ENCODE results near the gene IQCF2.

Gene IQCF2

GRCh38 chr3:51860703-51861665 is at the start of gene IQCF2:
Gene IQCF2 (plus strand): TSS chr3:51861615. CDS start chr3:51861667, 52 bp downstream.
- no peak for TF ChIP-seq CTCF (IDR thresholded peaks at IDR 0.05; ENCODE audit: low read depth, low read length, missing control alignments)
- no peak for DNase-seq (ENCODE audit: extremely low read depth, low read depth)
- no peak within 1 kb of the TSS for H3K4me3 ChIP-seq (replicated peaks; ENCODE audit: low read depth, low read length)

DNA sequence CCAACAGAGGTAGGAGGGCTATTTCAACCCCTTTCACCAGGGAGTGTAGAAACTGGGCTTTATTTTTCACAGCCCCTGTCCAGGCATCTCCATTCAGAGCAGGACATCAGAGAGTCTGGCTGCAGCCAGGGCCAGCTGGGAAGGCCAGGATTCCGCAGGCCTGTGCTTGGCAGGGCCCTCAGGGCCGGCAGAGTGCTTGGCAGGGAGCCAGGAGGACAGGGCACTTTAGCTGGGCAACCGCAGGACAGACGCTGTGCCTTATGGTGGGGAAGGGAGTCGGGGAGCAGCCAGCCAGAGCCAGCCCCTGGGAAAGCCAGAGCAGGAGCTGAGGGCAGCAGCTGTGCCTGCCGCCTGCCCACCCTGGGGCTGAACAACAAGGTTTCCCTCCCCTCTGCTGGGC is 47.9 kb upstream of the IQCF2 start:
- no peak for DNase-seq (ENCODE audit: extremely low read depth, low read depth)
- no peak for TF ChIP-seq CTCF (IDR thresholded peaks at IDR 0.05; ENCODE audit: low read depth, low read length, missing control alignments)
- H3K4me3 ChIP-seq (replicated peaks; ENCODE audit: low read depth, low read length) = no peak overlapping the region

GRCh38 chr3:51814034-51814433 is 47.4 kb upstream of the IQCF2 start:
- DNase-seq (ENCODE audit: extremely low read depth, low read depth) = no peak
- H3K4me3 ChIP-seq (replicated peaks; ENCODE audit: low read depth, low read length) = no peak overlapping the region
- no peak for TF ChIP-seq CTCF (IDR thresholded peaks at IDR 0.05; ENCODE audit: low read depth, low read length, missing control alignments)

GRCh38 chr3:51815614-51816013 is 45.8 kb upstream of the IQCF2 start:
- DNase-seq (ENCODE audit: extremely low read depth, low read depth) = no peak
- no peak overlapping the region for H3K4me3 ChIP-seq (replicated peaks; ENCODE audit: low read depth, low read length)
- TF ChIP-seq CTCF (IDR thresholded peaks at IDR 0.05; ENCODE audit: low read depth, low read length, missing control alignments) = no peak

DNA sequence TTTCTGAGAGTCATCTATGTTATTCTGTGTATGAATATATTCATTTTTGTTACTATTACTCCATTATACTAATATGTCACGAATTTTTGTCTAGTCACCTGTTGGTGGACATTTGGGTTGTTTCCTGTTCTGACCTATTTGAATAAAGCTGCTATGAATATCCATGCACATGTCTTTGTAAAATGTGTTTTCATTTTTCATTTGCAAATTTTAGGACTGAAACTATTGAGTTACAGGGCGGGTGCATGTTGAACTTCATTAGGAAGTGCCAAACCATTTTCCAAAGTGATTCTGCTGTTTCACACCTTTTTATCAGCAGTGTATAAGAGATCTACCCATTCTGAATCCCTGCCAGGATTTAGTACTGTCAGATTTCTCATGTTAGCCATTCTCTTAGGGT is 44.7 kb upstream of the IQCF2 start:
- no peak for TF ChIP-seq CTCF (IDR thresholded peaks at IDR 0.05; ENCODE audit: low read depth, low read length, missing control alignments)
- H3K4me3 ChIP-seq (replicated peaks; ENCODE audit: low read depth, low read length) = no peak overlapping the region
- DNase-seq (ENCODE audit: extremely low read depth, low read depth) = no peak

DNA sequence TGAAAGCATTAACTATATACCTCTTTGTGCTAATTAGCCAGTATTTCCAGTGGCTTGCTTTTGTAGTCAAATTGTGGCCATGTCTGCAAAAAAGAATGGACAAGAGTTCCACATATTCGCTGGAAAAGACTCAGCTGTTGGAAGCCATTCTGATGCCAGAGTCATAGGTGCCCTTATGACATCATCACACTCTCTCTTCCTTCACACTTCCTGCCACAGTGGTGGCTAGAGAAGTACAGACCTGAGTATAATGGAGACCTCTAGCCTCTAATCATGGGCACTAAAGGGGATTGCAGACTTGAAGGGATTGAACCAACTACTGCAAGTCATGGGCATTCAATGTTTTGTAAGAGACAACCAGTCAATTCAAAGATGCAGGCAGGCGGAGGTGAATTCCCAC is 44.0 kb upstream of the IQCF2 start:
- no peak for DNase-seq (ENCODE audit: extremely low read depth, low read depth)
- TF ChIP-seq CTCF (IDR thresholded peaks at IDR 0.05; ENCODE audit: low read depth, low read length, missing control alignments) = no peak
- H3K4me3 ChIP-seq (replicated peaks; ENCODE audit: low read depth, low read length) = no peak overlapping the region

All from HFF-Myc (cell line).